GM19395 (cell line): ENCODE measurements around the gene LRRC25.

ENCODE experiments used
- ATAC-seq: cut with Tn5 transposase; IDR thresholded peaks from one replicate; pipeline ENCODE4 v1.9.1; 2021; ENCODE audit warnings: mild to moderate bottlenecking, moderate library complexity; ENCODE audit not compliant: unreplicated experiment

The LRRC25 gene

DNA sequence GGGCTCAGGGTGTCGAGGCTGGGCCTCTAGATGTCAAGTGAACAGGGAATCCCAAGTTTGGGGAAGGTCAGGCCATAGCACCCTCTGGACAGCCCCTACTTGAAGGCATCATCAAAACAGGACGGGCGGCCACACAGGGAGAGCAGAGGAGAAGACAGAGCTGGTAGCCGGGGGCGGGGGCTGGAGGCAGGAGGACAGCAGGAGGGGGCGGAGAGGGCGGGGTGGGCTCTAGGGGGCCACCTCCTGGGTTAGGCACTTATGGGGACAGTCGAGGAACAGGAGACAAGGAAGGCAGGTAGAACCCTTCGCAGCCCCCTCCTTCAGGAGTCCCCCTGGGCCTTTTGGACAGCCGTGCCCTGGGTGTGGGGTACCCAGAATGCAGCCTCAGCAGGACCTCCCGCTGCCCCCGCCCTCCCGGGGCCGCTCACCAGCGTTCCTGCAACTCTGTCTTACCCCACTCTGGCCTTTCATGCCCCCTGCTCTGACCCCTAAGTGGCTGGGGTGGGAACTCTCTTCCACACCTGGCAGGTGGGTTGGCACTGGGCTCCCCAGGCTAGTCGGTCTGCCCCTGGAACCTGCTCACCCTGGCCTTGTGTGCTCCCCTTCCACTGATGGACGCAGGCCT lies 27.6 kb upstream of the LRRC25 start:
- ATAC-seq, result no peak

DNA sequence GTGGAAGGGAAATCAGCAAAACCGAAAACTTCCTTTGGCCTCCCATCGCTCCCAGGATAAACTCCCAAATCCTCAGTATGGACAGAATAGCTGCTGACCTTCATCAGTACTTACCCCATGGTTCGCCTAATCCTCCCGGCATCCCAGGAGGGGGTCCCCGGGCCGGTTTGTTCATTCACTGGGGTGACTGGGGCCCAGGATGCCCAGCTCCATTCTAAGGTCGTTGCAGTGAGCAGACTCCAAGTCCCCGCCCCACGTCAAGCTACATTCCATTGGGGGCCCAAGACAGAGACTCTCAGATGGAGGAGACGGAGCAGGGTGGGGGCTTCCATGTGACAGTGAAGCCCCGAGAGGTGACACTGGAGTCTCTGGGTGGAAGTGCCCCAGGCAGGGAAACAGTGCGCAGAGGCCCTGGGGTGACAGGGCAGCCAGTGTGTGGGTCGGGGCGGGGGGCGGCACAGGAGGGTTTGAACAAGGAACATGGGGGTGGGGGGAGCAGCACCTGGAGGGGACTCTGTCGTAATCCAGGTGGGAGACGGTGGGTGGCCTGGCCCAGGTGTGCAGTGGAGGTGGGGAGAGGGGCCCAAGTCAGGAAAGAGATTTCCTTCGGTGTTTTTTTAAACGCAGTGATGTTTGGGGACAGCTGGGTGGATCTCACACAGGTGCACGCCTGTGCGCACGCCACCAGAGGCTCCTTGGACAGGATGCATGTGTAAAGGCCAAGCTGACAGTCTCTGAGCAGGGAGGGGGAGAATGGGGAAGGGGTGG lies 26.9 kb upstream of the LRRC25 start:
- ATAC-seq, result no peak

GRCh38 chr19:18423258-18424020 lies 26.0 kb upstream of the LRRC25 start:
- no peak for ATAC-seq

GRCh38 chr19:18422530-18423191 lies 25.2 kb upstream of the LRRC25 start:
- no peak for ATAC-seq

GRCh38 chr19:18421371-18421959 lies 24.0 kb upstream of the LRRC25 start:
- ATAC-seq, result no peak

- ATAC-seq, result no peak
Measured at GRCh38 chr19:18420930-18421329, 23.5 kb upstream of the LRRC25 start.

GRCh38 chr19:18419699-18420460 lies 22.5 kb upstream of the LRRC25 start:
- ATAC-seq, result no peak

- no peak for ATAC-seq
Measured at GRCh38 chr19:18419195-18419698, 21.8 kb upstream of the LRRC25 start, which contains the start of gene SSBP4. SSBP4 (plus strand) TSS chr19:18419398; CDS start chr19:18419649, 251 bp downstream.

DNA sequence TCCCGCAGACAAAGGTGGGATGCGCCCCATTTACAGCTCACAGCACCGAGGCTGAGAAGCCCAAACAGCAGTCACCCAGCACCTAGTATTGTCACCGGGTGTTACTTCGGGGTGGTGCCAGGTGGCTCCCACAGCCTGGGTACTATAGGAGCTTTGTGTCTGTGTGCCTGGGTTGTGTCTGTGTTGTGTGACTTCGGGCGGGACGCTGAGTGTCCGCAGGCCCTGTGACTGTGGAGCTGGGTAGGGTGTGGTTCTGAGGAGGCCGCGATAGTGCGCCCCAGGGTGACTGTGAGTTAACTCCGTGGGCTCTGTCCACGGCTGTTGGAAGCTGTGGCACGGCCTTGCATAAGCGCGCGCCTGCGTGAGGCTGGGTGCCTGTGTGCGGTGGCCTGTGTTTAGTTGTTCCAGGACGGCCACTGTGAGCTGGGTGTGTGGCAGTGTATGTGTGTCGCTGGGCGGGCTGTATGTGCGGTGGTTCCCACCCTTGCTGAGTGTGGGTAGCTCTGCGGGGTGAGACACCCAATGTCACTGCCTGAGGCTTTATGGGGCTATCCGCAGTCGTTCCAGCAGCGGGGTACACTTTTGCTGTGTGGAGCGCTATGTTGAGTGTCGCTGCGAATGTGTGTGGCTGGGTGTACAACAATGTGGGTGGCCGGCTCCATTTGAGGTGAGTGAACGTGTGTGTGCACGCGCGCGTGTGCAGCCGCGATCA lies 21.2 kb upstream of the LRRC25 start:
- ATAC-seq, result no peak

DNA sequence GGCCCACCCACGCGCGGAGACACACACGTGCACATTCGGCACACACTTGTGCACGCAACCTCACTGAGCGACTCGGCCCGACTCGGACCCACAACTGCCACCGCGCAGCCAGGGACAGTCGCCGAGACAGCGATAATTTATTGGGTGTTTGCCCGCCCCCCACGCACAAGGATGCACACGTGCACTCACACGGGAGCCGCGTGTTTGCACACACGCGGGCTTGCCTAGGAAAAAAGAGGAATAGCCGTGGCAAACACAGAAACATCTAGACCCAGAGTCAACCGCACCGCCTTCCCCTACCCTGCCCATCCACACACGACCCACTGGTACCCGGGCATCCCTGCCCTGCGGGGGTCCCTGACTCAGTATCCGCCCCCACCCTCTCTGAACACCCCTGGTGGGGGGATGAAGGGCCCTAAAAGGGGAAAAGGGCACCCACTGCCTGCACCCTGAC lies 20.6 kb upstream of the LRRC25 start:
- ATAC-seq, result no peak

DNA sequence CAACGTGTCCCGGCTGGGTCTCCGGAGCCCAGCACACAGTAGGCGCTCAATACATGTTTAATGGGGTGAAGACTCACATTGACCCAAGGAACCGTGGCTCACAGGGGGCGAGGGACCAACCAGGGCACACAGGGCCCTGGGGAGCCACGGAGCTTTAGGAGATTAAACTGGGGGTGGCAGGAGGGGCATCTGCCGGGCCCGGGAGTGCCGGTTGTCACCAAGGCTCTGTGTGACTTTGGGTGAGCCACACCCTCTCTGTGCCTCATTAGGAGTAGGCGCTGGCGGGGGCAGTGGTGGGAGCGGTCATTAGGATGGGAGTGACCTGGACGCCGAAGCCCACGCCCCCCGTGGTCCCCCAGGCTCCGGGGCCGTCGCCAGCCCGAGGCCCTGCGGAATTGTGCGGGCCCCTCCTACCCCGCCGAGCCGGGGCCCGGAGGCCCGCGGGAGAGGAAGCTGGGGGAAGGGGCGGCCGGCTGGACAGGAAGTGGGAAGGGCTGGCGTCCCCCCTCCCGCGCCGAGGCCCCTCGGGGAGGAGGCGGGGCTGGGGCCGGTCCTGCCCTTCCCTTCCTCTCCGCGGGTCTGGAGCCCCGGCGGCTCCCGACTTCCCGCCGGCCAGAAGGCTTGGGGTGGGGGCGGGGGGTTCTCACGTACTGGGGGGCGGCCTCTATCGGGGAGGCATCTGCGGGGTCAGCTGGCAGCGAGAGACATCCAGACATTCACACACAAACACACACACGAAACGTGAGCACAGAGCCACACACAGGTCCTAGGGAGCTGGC lies 20.0 kb upstream of the LRRC25 start:
- ATAC-seq, result no peak

DNA sequence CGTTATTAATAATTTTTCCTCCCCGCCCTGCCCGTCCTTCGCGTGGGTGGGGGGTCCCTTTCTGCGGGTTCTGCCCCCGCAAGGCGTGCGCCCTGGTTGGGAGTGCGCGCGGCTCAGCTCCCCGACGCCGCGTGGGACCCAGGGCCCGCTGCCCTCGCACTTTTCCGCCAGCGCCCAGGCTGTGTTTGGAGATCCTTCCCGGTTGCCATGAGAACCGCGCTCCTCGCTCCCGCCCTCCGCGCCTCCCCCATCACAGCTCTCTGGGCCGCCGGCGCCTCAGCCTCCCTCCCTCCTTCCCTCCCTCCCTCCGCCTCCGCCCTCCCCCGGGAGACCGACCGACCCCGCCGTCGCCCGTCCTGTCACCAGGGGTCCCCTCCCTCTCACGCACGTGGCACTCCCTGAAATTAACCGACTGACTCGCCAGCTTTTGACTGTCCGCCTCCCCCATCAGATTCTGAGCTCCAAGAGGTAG lies 19.4 kb upstream of the LRRC25 start:
- no peak for ATAC-seq

GRCh38 chr19:18415178-18415867 lies 17.9 kb upstream of the LRRC25 start:
- no peak for ATAC-seq

- no peak for ATAC-seq
Measured at GRCh38 chr19:18414504-18415177, 17.2 kb upstream of the LRRC25 start.

GRCh38 chr19:18412610-18413239 lies 15.3 kb upstream of the LRRC25 start:
- no peak for ATAC-seq

DNA sequence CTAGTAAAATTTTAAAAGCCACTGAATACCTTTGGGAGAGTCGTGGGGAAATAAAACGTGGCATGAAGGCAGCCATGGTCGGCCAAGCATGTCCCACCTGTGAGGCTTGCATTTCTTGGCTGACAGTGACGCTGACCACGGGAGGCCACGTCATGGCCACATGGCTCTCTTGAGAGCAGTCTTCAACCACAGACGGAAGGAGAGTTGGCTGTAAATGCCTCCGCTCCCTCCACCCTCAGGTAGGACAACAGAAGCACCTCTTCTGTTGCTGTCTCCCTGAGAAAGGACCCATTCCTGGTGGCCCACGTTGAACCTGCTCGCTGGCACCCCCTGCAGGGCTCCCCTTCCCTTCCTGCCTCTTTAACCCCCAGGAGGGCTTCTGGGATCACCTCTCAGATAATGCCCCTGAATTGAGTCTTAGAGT lies 10.6 kb upstream of the LRRC25 start:
- ATAC-seq, result no peak

- no peak for ATAC-seq
Measured at GRCh38 chr19:18406749-18407148, 9.3 kb upstream of the LRRC25 start.
